ENCODE data around the gene DACT3.

DNA sequence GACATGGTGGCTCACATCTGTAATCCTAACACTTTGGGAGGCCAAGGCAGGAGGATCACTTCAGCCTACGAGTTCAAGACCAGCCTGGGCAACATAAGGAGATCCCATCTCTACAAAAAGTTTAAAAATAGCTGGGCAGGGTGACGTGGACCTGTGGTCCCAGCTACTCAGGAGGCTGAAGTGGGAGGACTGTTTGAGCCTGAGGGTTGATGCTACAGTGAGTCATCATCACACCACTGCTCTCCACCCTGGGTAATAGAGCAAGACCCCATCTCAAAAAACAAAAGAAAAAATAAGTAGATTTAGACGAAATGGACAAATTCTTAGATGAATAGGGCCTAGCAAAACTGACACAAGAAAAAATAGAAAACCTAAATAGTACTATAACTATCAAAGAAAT lies 14.6 kb downstream of the DACT3 start:
- TF ChIP-seq, protein P1, sequence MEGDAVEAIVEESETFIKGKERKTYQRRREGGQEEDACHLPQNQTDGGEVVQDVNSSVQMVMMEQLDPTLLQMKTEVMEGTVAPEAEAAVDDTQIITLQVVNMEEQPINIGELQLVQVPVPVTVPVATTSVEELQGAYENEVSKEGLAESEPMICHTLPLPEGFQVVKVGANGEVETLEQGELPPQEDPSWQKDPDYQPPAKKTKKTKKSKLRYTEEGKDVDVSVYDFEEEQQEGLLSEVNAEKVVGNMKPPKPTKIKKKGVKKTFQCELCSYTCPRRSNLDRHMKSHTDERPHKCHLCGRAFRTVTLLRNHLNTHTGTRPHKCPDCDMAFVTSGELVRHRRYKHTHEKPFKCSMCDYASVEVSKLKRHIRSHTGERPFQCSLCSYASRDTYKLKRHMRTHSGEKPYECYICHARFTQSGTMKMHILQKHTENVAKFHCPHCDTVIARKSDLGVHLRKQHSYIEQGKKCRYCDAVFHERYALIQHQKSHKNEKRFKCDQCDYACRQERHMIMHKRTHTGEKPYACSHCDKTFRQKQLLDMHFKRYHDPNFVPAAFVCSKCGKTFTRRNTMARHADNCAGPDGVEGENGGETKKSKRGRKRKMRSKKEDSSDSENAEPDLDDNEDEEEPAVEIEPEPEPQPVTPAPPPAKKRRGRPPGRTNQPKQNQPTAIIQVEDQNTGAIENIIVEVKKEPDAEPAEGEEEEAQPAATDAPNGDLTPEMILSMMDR (IDR thresholded peaks at IDR 0.05), result no peak
- TF ChIP-seq POLR2AphosphoS5 (IDR thresholded peaks at IDR 0.05) (no peak), POLR2A (IDR thresholded peaks at IDR 0.05) (no peak), EP300 (IDR thresholded peaks at IDR 0.05) (no peak)

All from suprapubic skin (tissue), 4 donors.